Calu3 (cell line): ENCODE measurements around the gene TMEM100. TPM values are rescaled to one million over a fixed set of nuclear protein-coding genes. Genes with fewer than 3 reads are reported as not detected.

Source experiments
- BruUV-seq: library from RNA; stranded (reverse); fragments of 400-500 nt; replicated peaks from 2 replicates; lab custom pipeline; 2021; lab: Mats Ljungman, UMichigan
- CTCF ChIA-PET: fragments of 300-600 bp; sonication (Branson Sonifier 250); formaldehyde crosslinking; loops from one replicate; lab custom pipeline; 2022; ENCODE audit warnings: antibody characterized with exemption; lab: Charles Lee
- DNase-seq: peaks from one replicate; pipeline ENCODE4 v3.0.0; 2022
- H3K27ac Mint-ChIP-seq: one replicate; pipeline ENCODE4 v1.8.0; 2022; ENCODE audit warnings: mixed read lengths; ENCODE audit not compliant: unreplicated experiment
- H3K27me3 Mint-ChIP-seq: one replicate; pipeline ENCODE4 v1.8.0; 2022; ENCODE audit warnings: mixed read lengths; ENCODE audit not compliant: unreplicated experiment
- H3K36me3 Mint-ChIP-seq: one replicate; pipeline ENCODE4 v1.8.0; 2022; ENCODE audit warnings: mild to moderate bottlenecking, moderate library complexity, mixed read lengths; ENCODE audit not compliant: insufficient read depth, unreplicated experiment
- H3K4me1 Mint-ChIP-seq: one replicate; pipeline ENCODE4 v1.8.0; 2022; ENCODE audit warnings: mild to moderate bottlenecking, low read depth, mixed read lengths; ENCODE audit not compliant: unreplicated experiment
- H3K4me3 Mint-ChIP-seq: one replicate; pipeline ENCODE4 v1.8.0; 2022; ENCODE audit warnings: mild to moderate bottlenecking, low read depth, moderate library complexity, mixed read lengths; ENCODE audit not compliant: unreplicated experiment
- H3K9me3 Mint-ChIP-seq: one replicate; pipeline ENCODE4 v1.8.0; 2022; ENCODE audit warnings: low read depth, mixed read lengths; ENCODE audit not compliant: unreplicated experiment
- CTCF ChIP-seq: fragments of 200-600 bp; IDR thresholded peaks from one replicate; pipeline ENCODE4 v1.8.0; 2022; ENCODE audit warnings: antibody characterized with exemption; ENCODE audit not compliant: unreplicated experiment
- intact Hi-C: fragments of 100-400 bp; cut with micrococcal nuclease; formaldehyde crosslinking; loops from one replicate; pipeline ENCODE4 v1.10.0; 2022; ENCODE audit not compliant: unreplicated experiment
- total RNA-seq: library from RNA; stranded (reverse); gene quantifications from 2 replicates; pipeline ENCODE4 v1.2.3, GENCODE V29; 2022

The TMEM100 gene
- total RNA-seq, 1 experiment from 2014 or later = not detected

GRCh38 chr17:55704401-55704800 is 18.3 kb downstream of the TMEM100 start:
- H3K4me3 Mint-ChIP-seq = no peak overlapping the region
- TF ChIP-seq CTCF = no peak
- H3K36me3 Mint-ChIP-seq = no peaks in the 10 kb centered on the region
- no peak overlapping the region for H3K27ac Mint-ChIP-seq
- CTCF ChIA-PET = no interaction called here
- BruUV-seq = no TSS peak
- H3K27me3 Mint-ChIP-seq = no peaks in the 10 kb centered on the region
- no peaks in the 10 kb centered on the region for H3K9me3 Mint-ChIP-seq
- DNase-seq = no peak
- H3K4me1 Mint-ChIP-seq = peaks cover 35% of the 10 kb centered on the region
- intact Hi-C loops = no loop called here

- H3K36me3 Mint-ChIP-seq = no peaks in the 10 kb centered on the region
- CTCF ChIA-PET = no interaction called here
- peaks cover 16% of the 10 kb centered on the region for H3K4me1 Mint-ChIP-seq
- no peak overlapping the region for H3K27ac Mint-ChIP-seq
- H3K9me3 Mint-ChIP-seq = no peaks in the 10 kb centered on the region
- no TSS peak for BruUV-seq
- no peaks in the 10 kb centered on the region for H3K27me3 Mint-ChIP-seq
- no peak for DNase-seq
- intact Hi-C loops = no loop called here
- no peak for TF ChIP-seq CTCF
- no peak overlapping the region for H3K4me3 Mint-ChIP-seq
Measured at GRCh38 chr17:55702150-55702549, 20.5 kb downstream of the TMEM100 start.

- no peaks in the 10 kb centered on the region for H3K27me3 Mint-ChIP-seq
- CTCF ChIA-PET = interaction anchor here (0.7 kb wide), 1 partner anchor 156 kb away, joined by 3 read pairs; no protein-coding TSS in a partner anchor
- no peak for TF ChIP-seq CTCF
Measured at GRCh38 chr17:55699181-55699860, 23.3 kb downstream of the TMEM100 start.

DNA sequence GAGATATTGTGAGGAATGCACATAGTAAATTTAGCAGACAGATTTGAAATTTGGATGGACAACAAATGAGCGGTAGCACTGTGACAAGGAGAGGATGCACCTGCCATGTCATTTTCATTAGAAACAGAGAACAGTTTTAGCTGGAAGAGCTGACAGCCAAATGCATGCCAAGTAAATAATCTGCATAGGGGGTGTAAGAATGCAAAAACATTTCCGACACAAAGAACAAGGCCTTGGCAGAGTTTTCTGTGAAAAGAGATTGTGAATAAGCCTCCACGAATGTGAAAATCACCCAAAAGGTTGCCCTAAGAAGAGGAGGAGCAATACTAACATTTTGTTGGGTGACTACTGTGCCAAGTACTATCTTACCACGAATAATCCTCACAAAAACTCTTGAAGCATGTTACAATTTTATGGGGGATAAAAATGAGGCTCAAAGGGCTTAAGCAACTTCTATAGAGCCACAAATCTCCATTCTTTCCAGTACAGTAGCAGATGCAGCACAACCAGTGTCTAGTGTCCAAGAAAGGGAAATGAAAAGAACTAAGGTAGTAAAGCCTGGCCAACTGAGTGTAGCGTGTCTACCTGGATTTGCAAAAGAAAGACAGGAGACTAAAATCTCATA is 28.3 kb downstream of the TMEM100 start:
- no peak for DNase-seq
- no peaks in the 10 kb centered on the region for H3K4me1 Mint-ChIP-seq
- H3K36me3 Mint-ChIP-seq = no peaks in the 10 kb centered on the region
- H3K9me3 Mint-ChIP-seq = no peaks in the 10 kb centered on the region
- H3K27ac Mint-ChIP-seq = no peak overlapping the region
- intact Hi-C loops = no loop called here
- TF ChIP-seq CTCF = no peak
- CTCF ChIA-PET = no interaction called here
- H3K4me3 Mint-ChIP-seq = no peak overlapping the region
- H3K27me3 Mint-ChIP-seq = no peaks in the 10 kb centered on the region
- BruUV-seq = no TSS peak

More at GRCh38 chr17:55699181-55699860, 23.3 kb downstream of the TMEM100 start:
- no TSS peak for BruUV-seq
- H3K4me1 Mint-ChIP-seq = no peaks in the 10 kb centered on the region
- intact Hi-C loops = no loop called here
- no peaks in the 10 kb centered on the region for H3K9me3 Mint-ChIP-seq
- H3K27ac Mint-ChIP-seq = no peak overlapping the region
- no peak for DNase-seq
- H3K4me3 Mint-ChIP-seq = no peak overlapping the region
- no peaks in the 10 kb centered on the region for H3K36me3 Mint-ChIP-seq
